ENCODE data around the gene CARD19.
A peak's percentile ranks its signal among the peaks of the same experiment; 100 is the strongest.

The CARD19 gene

GRCh38 chr9:93132946-93133680, 37.1 kb downstream of the CARD19 start:
- H3K9me3 ChIP-seq (replicated peaks in 1 of 2; ENCODE audit: control insufficient read depth in 2 of 2, insufficient read depth in 1 of 2, low read depth in 1 of 2, low read length in 2 of 2): no peaks in the 10 kb centered on the region
- H3K4me2 ChIP-seq (ENCODE audit: insufficient read depth, low read length, poor library complexity, severe bottlenecking): peak overlapping the region; percentile 93
- H2BK12ac ChIP-seq (ENCODE audit: low read length): no peak overlapping the region
- H2BK120ac ChIP-seq (ENCODE audit: low read depth, low read length): no peak overlapping the region
- H2AFZ ChIP-seq (ENCODE audit: low read length): peak overlapping the region; percentile 98
- H3K9ac ChIP-seq (ENCODE audit: low read depth, low read length, poor library complexity): peak overlapping the region; percentile 75
- no peak overlapping the region for H3K23ac ChIP-seq (ENCODE audit: low read depth, low read length, poor library complexity)
- peak overlapping the region; percentile 73 to 91 for H3K4me3 ChIP-seq (ENCODE audit: low read length in 2 of 2)
- H3K36me3 ChIP-seq (replicated peaks in 1 of 2; ENCODE audit: control insufficient read depth in 2 of 2, insufficient read depth in 2 of 2, low read length in 2 of 2): no peaks in the 10 kb centered on the region
- no peak overlapping the region for H3K4ac ChIP-seq (ENCODE audit: low read length)
- no peak overlapping the region for H3K14ac ChIP-seq (ENCODE audit: low read length)
- peaks cover 0 to 8% (median 8%) of the 10 kb centered on the region in 3 experiments for H3K27me3 ChIP-seq (ENCODE audit: control insufficient read depth in 3 of 3, insufficient read depth in 3 of 3, low read depth in 1 of 3, low read length in 3 of 3)
- H3K4me1 ChIP-seq (ENCODE audit: control insufficient read depth in 2 of 2, insufficient read depth in 1 of 2, low read depth in 1 of 2, low read length in 2 of 2): peaks cover 13 to 17% of the 10 kb centered on the region in 2 donors
- DNase-seq (ENCODE audit: low spot score): no peak
- peak overlapping the region; percentile 75 for H2BK5ac ChIP-seq (ENCODE audit: low read length)
- H2AK5ac ChIP-seq (ENCODE audit: low read depth, low read length): peak overlapping the region; percentile 36
- H3K27ac ChIP-seq (replicated peaks; ENCODE audit: low read length): no peak overlapping the region
- no peak overlapping the region for H2BK15ac ChIP-seq (ENCODE audit: low read length)
- H3K79me1 ChIP-seq (ENCODE audit: low read depth, low read length): peaks cover 9% of the 10 kb centered on the region
- peak overlapping the region; percentile 94 for H3K18ac ChIP-seq (ENCODE audit: low read length)
- H4K8ac ChIP-seq (ENCODE audit: low read depth, low read length): no peak overlapping the region
- no CpG with 5 or more reads among the region's 21 CpGs for WGBS, 2 donors (ENCODE audit: extremely low coverage in 2 of 2, insufficient read length in 2 of 2, insufficient replicate concordance in 1 of 2)
- no peak overlapping the region for H4K91ac ChIP-seq (ENCODE audit: low read depth, low read length, poor library complexity)

GRCh38 chr9:93133681-93134014, 37.6 kb downstream of the CARD19 start:
- DNase-seq (ENCODE audit: low spot score): peak; percentile 59
- peaks cover 0 to 3% of the 10 kb centered on the region in 2 donors for H3K9me3 ChIP-seq (replicated peaks in 1 of 2; ENCODE audit: control insufficient read depth in 2 of 2, insufficient read depth in 1 of 2, low read depth in 1 of 2, low read length in 2 of 2)

GRCh38 chr9:93134015-93134739, 38.2 kb downstream of the CARD19 start, which contains the start of gene NINJ1:
TSS of gene NINJ1 (minus strand) at chr9:93134251. CDS start at chr9:93134217, 34 bp downstream.
- H2BK12ac ChIP-seq (ENCODE audit: low read length): peak within 1 kb of the TSS; percentile 33
- H3K9ac ChIP-seq (ENCODE audit: low read depth, low read length, poor library complexity): peak within 1 kb of the TSS; percentile 96
- DNase-seq (ENCODE audit: low spot score): peak; percentile 76
- no peaks in the 10 kb centered on the region for H3K36me3 ChIP-seq (replicated peaks in 1 of 2; ENCODE audit: control insufficient read depth in 2 of 2, insufficient read depth in 2 of 2, low read length in 2 of 2)
- H3K27ac ChIP-seq (replicated peaks; ENCODE audit: low read length): peak within 1 kb of the TSS; percentile 59
- H3K79me1 ChIP-seq (ENCODE audit: low read depth, low read length): peaks cover 7% of the 10 kb centered on the region
- H3K27me3 ChIP-seq (ENCODE audit: control insufficient read depth in 3 of 3, insufficient read depth in 3 of 3, low read depth in 1 of 3, low read length in 3 of 3): peaks cover 0 to 8% (median 8%) of the 10 kb centered on the region in 3 experiments
- WGBS, 2 donors (ENCODE audit: extremely low coverage in 2 of 2, insufficient read length in 2 of 2, insufficient replicate concordance in 1 of 2): no CpG with 5 or more reads among the region's 78 CpGs
- H2BK5ac ChIP-seq (ENCODE audit: low read length): peak within 1 kb of the TSS; percentile 75
- H2AK5ac ChIP-seq (ENCODE audit: low read depth, low read length): peak within 1 kb of the TSS; percentile 73
- H4K91ac ChIP-seq (ENCODE audit: low read depth, low read length, poor library complexity): no peak within 1 kb of the TSS
- H3K9me3 ChIP-seq (replicated peaks in 1 of 2; ENCODE audit: control insufficient read depth in 2 of 2, insufficient read depth in 1 of 2, low read depth in 1 of 2, low read length in 2 of 2): peaks cover 0 to 3% of the 10 kb centered on the region in 2 donors
- peak within 1 kb of the TSS; percentile 20 for H3K4ac ChIP-seq (ENCODE audit: low read length)
- H3K14ac ChIP-seq (ENCODE audit: low read length): no peak within 1 kb of the TSS
- peak within 1 kb of the TSS; percentile 46 for H2BK15ac ChIP-seq (ENCODE audit: low read length)
- H2AFZ ChIP-seq (ENCODE audit: low read length): peak within 1 kb of the TSS; percentile 98
- no peak within 1 kb of the TSS for H4K8ac ChIP-seq (ENCODE audit: low read depth, low read length)
- peaks cover 13 to 17% of the 10 kb centered on the region in 2 donors for H3K4me1 ChIP-seq (ENCODE audit: control insufficient read depth in 2 of 2, insufficient read depth in 1 of 2, low read depth in 1 of 2, low read length in 2 of 2)
- H3K23ac ChIP-seq (ENCODE audit: low read depth, low read length, poor library complexity): peak within 1 kb of the TSS; percentile 62
- peak within 1 kb of the TSS; percentile 93 for H3K4me2 ChIP-seq (ENCODE audit: insufficient read depth, low read length, poor library complexity, severe bottlenecking)
- no peak within 1 kb of the TSS for H2BK120ac ChIP-seq (ENCODE audit: low read depth, low read length)
- H3K4me3 ChIP-seq (ENCODE audit: low read length in 2 of 2): peak within 1 kb of the TSS; percentile 73 to 91
- peak within 1 kb of the TSS; percentile 94 for H3K18ac ChIP-seq (ENCODE audit: low read length)

More at GRCh38 chr9:93133681-93134014, 37.6 kb downstream of the CARD19 start:
- H3K9ac ChIP-seq (ENCODE audit: low read depth, low read length, poor library complexity): peak overlapping the region; percentile 96
- H3K4me2 ChIP-seq (ENCODE audit: insufficient read depth, low read length, poor library complexity, severe bottlenecking): peak overlapping the region; percentile 93
- no peak overlapping the region for H2BK15ac ChIP-seq (ENCODE audit: low read length)
- no peak overlapping the region for H4K8ac ChIP-seq (ENCODE audit: low read depth, low read length)
- WGBS, 2 donors (ENCODE audit: extremely low coverage in 2 of 2, insufficient read length in 2 of 2, insufficient replicate concordance in 1 of 2): no CpG with 5 or more reads among the region's 34 CpGs
- peak overlapping the region; percentile 20 for H3K4ac ChIP-seq (ENCODE audit: low read length)
- no peak overlapping the region for H2BK12ac ChIP-seq (ENCODE audit: low read length)
- no peak overlapping the region for H3K14ac ChIP-seq (ENCODE audit: low read length)
- peak overlapping the region; percentile 94 for H3K18ac ChIP-seq (ENCODE audit: low read length)
- peak overlapping the region; percentile 62 for H3K23ac ChIP-seq (ENCODE audit: low read depth, low read length, poor library complexity)
- H2AFZ ChIP-seq (ENCODE audit: low read length): peak overlapping the region; percentile 98
- H3K27ac ChIP-seq (replicated peaks; ENCODE audit: low read length): peak overlapping the region; percentile 59
- H4K91ac ChIP-seq (ENCODE audit: low read depth, low read length, poor library complexity): no peak overlapping the region
- H3K27me3 ChIP-seq (ENCODE audit: control insufficient read depth in 3 of 3, insufficient read depth in 3 of 3, low read depth in 1 of 3, low read length in 3 of 3): peaks cover 0 to 8% (median 8%) of the 10 kb centered on the region in 3 experiments
- no peak overlapping the region for H2AK5ac ChIP-seq (ENCODE audit: low read depth, low read length)
- peaks cover 13 to 17% of the 10 kb centered on the region in 2 donors for H3K4me1 ChIP-seq (ENCODE audit: control insufficient read depth in 2 of 2, insufficient read depth in 1 of 2, low read depth in 1 of 2, low read length in 2 of 2)
- H3K79me1 ChIP-seq (ENCODE audit: low read depth, low read length): peaks cover 7% of the 10 kb centered on the region
- peak overlapping the region; percentile 73 to 91 for H3K4me3 ChIP-seq (ENCODE audit: low read length in 2 of 2)
- H2BK120ac ChIP-seq (ENCODE audit: low read depth, low read length): no peak overlapping the region
- no peaks in the 10 kb centered on the region for H3K36me3 ChIP-seq (replicated peaks in 1 of 2; ENCODE audit: control insufficient read depth in 2 of 2, insufficient read depth in 2 of 2, low read length in 2 of 2)
- peak overlapping the region; percentile 75 for H2BK5ac ChIP-seq (ENCODE audit: low read length)
